Measurements from ENCODE around the gene KCNG2. TPM values are rescaled to one million over a fixed set of nuclear protein-coding genes. Genes with fewer than 3 reads are reported as not detected.

Gene KCNG2
- total and polyA plus RNA-seq, 10 of the 15 experiments (the other 5 are each of a cell fraction or from before 2014, with no cell fraction given), result 0.20 to 0.23 TPM; not detected in 8

DNA sequence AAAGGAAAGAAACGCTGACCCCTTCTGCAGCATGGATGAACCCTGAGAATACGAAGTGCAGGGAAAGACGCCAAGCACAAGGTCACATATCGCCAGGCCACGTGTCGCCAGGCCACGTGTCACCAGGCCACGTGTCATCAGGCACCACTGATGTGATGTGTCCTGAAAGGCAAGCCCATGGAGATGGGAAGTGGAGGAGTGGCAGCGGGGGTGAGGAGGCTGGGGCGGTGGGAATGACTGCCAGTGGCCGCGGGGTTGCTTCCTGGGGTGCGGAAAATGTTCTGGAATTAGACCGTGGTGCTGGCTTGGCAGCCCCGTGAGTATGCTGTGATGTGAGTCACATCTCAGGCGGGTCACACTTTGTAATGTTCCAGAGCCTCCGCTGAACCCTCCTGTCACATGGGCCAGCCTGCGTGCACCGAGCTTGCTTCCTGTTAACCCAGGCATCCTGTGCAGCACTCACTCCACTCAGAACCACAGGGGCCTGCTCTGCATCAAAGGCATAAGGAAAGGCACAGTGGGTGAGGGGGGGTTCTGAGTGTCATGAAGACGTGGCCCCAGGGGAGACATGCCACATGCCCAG is 114.8 kb downstream of the KCNG2 start (continued):
- TF ChIP-seq ATF7 (IDR thresholded peaks at IDR 0.05; ENCODE audit: low read depth), result no peak

DNA sequence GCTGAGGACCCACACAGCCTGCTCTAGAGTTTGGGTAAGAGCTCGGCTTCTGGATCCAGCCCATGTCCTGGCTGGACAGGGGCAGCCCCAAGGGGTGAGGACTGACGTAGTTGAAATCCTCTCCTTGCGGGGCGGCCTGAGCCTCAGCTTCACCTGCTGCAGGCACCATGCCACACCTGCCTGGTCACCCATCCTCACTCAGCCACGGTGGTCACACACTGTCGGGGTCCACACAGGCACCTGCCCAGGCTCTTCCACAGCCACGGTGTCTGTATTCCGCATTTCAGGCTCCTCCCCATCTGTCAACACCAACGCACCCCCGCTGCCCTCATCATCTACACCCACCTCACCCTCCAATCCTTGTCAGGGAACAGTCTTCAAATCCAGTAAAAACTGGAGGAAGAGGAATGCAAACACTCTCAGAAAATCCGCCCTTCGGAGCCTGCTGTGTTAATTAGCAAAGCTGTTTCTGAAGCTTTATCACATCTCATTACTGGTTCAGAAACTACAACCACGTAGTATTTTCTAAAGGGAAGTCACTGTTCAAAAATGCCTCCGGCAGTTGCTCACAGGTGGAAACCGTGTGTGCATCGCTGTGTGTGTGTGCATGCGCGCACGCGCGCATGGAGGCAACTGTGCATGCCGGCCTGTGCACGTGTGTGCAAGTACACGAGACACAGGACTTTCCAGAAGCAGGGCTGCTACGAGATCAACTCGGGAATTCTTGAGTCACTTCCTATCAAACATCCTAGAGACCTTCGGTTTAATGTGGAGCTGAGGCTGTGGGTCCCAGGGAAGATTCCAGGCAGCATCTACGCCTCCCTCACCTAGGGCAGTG is 115.5 kb downstream of the KCNG2 start:
- ChIA-PET POLR2A (no interaction called here), SMC1A (ENCODE audit: uncharacterized antibody, unreplicated experiment) (no interaction called here), CTCF (no interaction called here), RAD21 (ENCODE audit: unreplicated experiment) (no interaction called here)
- Histone ChIP-seq H3K9ac (ENCODE audit: control insufficient read depth, insufficient read depth, low read length) (no peak overlapping the region), H3K27ac (ENCODE audit: control insufficient read depth, insufficient read depth) (no peak overlapping the region), H3K4me2 (ENCODE audit: control insufficient read depth, insufficient read depth) (no peak overlapping the region), H4K20me1 (ENCODE audit: control insufficient read depth, insufficient read depth) (no peaks in the 10 kb centered on the region), H3K4me3 (no peak overlapping the region), H3K27me3 (replicated peaks in 1 of 2; ENCODE audit: control insufficient read depth in 2 of 2, insufficient read depth in 2 of 2, low read length in 1 of 2) (no peaks in the 10 kb centered on the region), H3K79me2 (ENCODE audit: control insufficient read depth, insufficient read depth, low read length) (no peaks in the 10 kb centered on the region), H2AFZ (ENCODE audit: control insufficient read depth, low read depth, low read length) (no peak overlapping the region), H3K9me3 (replicated peaks; ENCODE audit: control insufficient read depth, insufficient read depth, low read length) (peaks cover 5% of the 10 kb centered on the region; the same call in 1 of the 3 replicates), H3K36me3 (ENCODE audit: control insufficient read depth in 2 of 2, insufficient read depth in 2 of 2, low read length in 1 of 2) (peaks cover 0 to 16% of the 10 kb centered on the region in 2 experiments; a peak in 3 of 4 replicates), H3K4me1 (ENCODE audit: control insufficient read depth, insufficient read depth, low read length) (no peaks in the 10 kb centered on the region)
- WGBS (ENCODE audit: insufficient coverage, insufficient replicate concordance, low lambda C conversion rate, missing lambda C conversion rate), result 89% methylated on average over 28 of the region's 28 CpGs
- DNase-seq (ENCODE audit: low read depth, low spot score) (no peak), FAIRE-seq (no peak), ATAC-seq (no peak)
- BruUV-seq (replicated peaks), result no TSS peak
- intact Hi-C loops (cut with micrococcal nuclease; ENCODE audit: unreplicated experiment) (no loop called here), in situ Hi-C loops (cut with MboI) (no loop called here)
- TF ChIP-seq, protein P1, sequence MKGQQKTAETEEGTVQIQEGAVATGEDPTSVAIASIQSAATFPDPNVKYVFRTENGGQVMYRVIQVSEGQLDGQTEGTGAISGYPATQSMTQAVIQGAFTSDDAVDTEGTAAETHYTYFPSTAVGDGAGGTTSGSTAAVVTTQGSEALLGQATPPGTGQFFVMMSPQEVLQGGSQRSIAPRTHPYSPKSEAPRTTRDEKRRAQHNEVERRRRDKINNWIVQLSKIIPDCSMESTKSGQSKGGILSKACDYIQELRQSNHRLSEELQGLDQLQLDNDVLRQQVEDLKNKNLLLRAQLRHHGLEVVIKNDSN (IDR thresholded peaks at IDR 0.05; ENCODE audit: borderline replicate concordance, extremely low read length, insufficient read depth, low read depth, low read length), result no peak
- TF ChIP-seq, protein P2, sequence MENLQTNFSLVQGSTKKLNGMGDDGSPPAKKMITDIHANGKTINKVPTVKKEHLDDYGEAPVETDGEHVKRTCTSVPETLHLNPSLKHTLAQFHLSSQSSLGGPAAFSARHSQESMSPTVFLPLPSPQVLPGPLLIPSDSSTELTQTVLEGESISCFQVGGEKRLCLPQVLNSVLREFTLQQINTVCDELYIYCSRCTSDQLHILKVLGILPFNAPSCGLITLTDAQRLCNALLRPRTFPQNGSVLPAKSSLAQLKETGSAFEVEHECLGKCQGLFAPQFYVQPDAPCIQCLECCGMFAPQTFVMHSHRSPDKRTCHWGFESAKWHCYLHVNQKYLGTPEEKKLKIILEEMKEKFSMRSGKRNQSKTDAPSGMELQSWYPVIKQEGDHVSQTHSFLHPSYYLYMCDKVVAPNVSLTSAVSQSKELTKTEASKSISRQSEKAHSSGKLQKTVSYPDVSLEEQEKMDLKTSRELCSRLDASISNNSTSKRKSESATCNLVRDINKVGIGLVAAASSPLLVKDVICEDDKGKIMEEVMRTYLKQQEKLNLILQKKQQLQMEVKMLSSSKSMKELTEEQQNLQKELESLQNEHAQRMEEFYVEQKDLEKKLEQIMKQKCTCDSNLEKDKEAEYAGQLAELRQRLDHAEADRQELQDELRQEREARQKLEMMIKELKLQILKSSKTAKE (IDR thresholded peaks at IDR 0.05; ENCODE audit: low read depth, poor library complexity, severe bottlenecking), result no peak

All from GM12878 (cell line).